ENCODE measurements around the gene ADAT3.

DNA sequence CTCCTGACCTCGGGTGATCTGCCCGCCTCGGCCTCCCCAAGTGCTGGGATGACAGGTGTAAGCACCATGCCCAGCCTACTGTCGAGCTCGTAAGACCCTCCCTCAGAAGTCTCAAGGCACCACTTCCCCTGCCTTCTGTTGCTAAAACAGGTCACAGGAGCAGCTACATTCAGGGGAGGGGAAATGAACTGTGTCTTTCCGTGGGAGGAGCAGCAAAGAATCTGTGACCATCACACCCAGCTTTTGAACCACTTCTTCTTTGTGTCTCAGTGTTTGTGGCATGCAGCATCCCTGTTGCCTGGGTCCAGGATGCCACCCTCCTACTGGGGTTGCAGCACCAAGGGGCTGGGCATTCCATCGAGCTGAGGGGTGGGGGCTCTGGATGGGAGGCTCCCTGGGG lies 28.0 kb downstream of the ADAT3 start:
- TF ChIP-seq, protein P1, sequence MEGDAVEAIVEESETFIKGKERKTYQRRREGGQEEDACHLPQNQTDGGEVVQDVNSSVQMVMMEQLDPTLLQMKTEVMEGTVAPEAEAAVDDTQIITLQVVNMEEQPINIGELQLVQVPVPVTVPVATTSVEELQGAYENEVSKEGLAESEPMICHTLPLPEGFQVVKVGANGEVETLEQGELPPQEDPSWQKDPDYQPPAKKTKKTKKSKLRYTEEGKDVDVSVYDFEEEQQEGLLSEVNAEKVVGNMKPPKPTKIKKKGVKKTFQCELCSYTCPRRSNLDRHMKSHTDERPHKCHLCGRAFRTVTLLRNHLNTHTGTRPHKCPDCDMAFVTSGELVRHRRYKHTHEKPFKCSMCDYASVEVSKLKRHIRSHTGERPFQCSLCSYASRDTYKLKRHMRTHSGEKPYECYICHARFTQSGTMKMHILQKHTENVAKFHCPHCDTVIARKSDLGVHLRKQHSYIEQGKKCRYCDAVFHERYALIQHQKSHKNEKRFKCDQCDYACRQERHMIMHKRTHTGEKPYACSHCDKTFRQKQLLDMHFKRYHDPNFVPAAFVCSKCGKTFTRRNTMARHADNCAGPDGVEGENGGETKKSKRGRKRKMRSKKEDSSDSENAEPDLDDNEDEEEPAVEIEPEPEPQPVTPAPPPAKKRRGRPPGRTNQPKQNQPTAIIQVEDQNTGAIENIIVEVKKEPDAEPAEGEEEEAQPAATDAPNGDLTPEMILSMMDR (IDR thresholded peaks at IDR 0.05) = no peak
- TF ChIP-seq EZH2 (IDR thresholded peaks at IDR 0.05) = no peak
